GM19397 (cell line): ENCODE data around the gene SUGP1.
"Not testable (repeated sequence)": the region's sequence is repeated elsewhere in the genome, so short reads cannot be mapped to it uniquely, and the experiment has no call there.

Source experiments
- ATAC-seq: cut with Tn5 transposase; IDR thresholded peaks from one replicate; pipeline ENCODE4 v1.9.1; 2021; ENCODE audit warnings: mild to moderate bottlenecking, moderate library complexity; ENCODE audit not compliant: unreplicated experiment

Gene SUGP1

DNA sequence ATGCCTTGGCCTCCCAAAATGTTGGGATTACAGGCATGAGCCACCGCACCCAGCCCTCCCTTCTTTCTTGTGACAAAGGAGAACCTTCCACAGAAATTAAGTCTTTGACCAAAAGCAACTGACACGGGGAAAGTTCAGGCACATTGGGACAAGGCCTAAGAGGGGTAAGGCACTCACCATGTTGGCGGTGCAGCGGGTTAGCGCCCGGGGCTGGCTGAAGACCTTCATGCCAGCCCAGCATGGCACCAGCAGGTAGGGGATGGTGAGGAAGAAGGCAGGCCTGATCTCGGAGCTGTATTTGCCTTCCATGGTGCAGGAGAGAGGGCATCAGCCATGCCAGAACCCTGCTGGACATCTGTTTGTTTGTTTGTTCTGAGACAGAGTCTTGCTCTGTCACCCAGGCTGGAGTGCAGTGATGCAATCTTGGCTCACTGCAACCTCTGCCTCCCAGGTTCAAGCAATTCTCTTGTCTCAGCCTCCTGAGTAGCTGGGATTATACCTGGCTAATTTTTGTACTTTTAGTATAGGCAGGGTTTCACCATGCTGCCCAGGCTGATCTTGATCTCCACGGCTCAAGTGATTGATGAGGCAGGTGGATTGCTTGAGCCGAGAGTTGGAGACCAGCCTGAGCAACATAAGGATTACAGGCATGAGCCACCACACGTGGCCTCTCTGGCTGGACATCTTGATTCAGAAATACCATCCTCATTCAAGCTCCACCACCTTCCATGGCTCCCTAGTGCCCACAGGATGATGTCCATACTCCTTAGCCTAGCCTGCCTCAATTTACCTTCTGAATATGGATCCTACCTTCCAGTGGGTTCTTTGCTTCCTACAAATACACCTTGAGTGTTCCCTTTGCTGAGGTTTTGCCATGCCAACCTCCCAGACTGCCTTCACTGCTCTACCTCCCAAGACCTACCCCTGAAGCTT, 51.6 kb downstream of the SUGP1 start:
- ATAC-seq = no peak

DNA sequence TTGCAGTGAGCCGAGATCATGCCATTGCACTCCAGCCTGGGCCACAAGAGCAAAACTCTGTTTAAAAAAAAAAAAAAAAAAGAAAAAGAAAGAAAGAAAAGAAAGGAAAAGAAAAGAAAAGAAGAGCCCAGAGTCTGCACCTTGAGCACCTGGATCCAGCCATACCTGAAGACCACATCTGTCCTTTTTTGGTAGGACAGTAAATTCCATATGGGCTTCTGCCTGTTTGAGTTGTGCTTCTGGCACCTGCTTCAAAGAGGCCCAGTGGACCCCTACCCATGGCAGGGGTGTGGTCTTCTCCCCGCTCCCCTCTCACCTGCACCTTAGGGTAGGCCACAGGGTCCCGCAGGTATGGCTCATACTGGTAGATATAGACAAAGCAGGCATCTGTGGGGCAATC, 53.0 kb downstream of the SUGP1 start:
- ATAC-seq = no peak

DNA sequence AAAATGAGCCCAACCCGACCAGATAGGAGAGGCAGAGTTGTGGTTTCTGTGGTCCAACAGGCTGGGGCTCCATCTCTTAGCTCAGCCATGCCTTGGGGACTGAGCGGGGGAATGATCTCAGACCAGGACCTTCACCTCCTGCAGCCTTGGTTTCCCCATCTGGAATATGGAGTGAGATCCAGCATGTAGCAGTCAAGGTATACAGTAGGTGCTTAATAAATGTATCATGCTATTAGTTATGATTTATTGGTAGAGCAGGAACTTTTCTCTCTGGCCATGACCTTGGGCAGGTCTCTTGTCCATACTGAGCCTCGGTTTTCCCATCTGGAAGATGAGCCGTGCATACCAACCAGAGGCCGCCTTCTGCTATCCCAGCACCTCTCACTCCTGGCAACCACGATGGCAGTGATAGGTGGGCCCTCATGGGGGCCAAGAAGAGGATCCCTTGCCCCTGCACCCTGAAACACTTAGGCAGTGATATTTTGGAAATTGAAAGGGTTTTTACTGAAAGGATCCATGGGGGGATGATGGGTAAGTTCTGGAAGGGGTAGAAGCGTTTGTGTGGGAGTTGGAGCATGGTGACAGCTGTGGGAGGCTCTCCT, 56.3 kb downstream of the SUGP1 start:
- no peak for ATAC-seq

DNA sequence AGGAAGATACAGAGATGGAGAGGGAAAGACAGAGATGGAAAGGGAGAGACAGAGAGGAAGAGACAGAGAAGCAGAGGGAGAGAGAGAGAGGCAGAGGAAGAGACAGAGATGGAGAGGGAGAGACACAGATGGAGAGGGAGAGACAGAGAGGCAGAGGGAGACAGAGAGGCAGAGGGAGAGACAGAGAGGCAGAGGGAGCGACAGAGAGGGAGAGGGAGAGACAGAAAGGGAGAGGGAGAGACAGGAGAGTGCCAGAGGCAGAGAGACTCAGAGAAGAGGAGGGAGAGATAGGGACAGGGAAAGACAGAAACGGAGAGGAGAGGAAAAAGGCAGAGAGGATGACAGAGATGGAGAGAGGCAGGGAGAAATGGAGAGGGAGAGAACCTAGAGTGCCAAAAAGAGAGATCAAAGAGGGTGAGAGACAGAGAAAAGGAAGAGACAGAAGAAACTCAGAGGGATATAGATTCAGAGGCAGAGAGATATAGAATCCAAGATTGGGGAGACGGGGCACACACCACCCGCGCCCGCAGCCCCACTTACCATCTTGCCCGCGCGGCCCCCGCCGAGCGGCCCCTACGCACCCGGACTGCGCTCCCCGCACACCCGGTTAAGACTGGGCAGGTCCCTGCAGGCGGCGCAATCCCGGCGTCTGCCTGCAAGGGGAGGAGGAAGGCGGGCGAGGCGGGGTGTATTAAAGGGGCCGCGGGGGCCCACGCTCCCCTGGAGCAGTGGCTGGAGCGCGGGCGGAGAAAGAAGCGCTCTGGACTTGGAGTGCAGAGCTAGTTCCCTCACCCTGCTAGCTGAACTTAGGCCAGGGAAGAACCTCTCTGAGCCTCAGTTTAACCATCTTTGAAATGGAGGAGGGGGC, 57.9 kb downstream of the SUGP1 start:
- ATAC-seq = no peak

DNA sequence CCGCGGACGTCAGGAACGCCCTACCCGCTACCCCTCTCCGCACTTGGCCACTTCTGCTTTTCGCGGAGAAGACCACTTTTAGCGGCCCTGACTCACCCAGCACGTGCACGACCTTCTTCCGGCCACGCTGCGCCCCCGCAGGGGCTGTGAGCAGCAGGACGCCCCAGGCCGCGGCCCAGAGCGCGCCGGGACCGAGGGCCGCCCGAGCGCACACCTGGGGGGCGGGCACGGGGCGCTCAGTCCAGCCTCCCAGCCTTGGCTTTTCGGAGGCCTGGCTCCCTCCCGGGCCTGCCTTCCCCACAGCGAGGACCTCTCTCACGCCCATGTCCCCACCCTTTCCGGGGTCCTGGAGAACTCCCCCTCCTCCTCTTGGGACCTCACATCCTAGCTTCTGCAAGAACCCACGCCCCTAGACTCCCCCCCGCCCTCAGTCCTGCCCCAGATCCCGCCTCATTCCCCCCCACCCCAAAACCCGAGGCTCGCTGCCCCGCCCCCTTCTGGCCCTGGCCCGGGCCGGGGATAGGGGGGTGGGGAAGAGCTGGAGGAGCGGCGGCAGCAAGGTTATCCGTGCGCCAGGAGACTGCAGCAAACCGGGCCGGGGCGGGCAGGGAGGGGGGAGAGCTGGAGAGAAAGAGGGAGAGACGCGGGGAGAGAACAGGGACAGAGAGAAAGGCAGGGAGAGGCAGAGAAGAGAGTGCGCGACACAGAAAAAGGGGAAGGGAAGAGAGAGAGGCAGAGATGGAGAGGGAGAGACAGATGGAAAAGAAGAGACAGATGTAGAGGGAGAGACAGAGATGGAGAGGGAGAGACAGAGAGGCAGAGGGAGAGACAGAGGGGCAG, 58.7 kb downstream of the SUGP1 start:
- ATAC-seq = no peak

DNA sequence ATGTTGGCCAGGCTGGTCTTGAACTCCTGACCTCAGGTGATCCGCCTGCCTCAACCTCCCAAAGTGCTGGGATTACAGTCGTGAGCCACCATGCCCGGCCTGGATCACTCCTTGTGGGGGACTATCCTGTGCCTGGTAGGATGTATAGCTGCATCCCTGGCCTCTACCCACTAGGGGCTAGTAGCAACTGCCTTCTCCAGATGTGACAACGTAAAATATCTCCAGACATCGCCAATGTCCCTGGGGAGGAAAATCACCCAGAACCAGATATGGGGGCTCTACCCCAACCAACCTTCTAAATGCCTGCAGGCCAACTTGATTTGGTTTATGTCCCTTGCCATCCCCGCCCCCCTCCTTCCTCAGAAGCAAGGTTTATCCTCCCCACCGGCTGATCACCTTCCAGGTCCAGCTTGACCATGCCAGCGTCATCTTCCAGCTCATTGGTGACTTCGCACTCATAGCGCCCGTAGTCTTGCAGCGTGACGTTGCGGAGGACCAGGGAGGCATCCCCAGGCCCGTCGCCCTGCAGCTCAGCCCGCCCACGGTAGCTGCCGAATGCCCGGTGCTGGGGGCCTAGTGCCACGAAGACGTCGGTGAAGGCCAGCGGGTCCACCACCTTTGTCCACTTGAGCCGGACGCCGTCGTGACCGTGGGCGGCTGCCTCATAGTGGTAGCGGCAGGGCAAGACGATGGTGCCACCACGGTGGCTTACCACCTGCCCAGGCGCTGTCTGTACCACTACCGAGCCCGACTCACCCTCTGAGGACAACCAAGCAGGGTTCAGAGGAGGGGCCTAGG, 59.7 kb downstream of the SUGP1 start:
- no peak for ATAC-seq

DNA sequence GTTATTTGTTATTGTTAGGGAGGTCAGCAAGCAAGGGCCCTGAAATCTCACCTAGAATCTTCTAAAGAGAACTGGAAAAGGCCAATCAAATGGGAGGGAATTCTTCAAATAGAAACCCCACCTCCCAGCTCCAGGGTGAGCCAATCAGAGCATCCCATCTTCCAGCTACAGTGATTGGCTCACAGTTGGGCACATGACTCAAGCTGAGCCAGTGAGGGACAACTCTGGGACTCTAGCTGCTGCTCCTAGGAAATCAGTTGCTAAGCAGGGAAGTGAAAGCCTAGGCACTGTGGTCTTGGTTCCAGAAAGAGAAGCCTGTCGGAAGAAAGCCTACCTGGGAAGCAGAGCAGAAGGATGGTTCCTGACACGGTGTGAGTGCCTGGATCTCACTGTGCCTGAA, 60.6 kb downstream of the SUGP1 start:
- ATAC-seq = no peak

DNA sequence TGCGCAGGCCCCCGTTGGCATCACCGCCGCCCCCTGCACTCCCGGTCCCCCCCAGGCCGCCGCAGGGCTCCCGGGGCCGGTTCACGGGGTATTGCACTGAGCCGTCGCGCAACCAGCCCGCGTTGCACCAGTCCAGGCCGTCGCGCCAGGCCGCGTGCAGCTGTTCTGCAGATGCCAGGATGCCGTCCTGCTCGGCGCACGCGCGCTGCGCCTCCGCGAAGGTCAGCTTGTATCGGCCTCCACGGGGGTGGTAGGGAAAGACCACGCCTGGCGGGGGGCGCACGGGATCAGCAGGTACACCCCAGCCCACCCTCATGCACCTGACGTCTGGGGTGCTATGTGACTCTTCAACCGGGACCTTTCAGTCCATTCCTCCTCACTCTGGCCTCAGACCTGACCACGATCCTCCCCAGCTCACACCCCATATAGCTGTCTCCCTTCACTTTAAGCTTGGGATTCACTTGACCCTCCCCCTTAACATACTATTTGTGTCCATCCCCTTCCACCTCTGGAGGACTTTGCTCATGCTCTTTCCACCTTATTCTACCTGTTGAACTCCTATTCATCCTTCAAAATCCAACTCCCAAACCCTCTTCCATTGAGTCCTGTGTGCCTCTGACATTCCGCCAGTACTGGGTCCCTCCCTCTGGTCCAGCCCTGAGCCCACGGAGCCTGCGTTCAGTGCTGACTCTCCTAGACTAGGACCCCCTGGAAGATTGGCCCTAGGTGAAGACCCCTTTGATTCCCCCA, 61.5 kb downstream of the SUGP1 start:
- ATAC-seq = no peak

DNA sequence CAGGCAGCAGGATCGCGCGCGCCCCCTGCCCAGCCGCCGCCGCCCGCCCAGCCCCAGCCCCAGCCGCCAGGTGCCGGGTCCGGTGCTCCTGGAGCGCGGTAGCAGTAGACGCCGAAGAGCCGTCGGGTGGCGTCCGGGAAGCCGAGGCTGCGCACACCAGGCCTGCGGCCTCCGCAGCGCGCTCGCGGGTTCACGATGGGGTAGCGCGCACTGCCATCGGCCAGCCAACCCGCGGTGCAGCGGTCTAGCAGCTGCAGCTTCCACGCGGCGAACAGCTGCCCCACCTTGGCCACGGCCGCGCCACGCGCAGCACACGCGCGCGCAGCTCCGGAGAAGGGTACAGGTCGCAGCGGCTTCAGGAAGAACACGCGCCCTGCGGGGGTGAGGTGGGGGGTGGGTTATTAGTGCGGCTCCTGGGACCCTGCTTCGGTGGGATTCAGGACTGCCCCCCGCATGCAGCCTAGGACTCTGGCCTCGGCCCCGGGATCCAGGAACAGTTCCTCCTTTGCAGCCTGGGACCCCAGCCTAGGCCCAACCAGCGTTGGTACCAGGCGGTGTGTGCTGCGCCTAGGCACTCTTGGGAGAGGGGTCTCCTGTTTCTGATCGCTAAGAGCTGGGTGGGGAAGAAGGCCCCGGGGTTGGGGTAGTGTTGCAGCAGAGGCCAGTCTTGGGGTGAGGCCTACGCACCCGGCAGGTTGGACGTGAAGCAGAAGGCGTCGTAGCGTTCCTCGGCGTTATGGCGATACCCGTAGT, 62.3 kb downstream of the SUGP1 start:
- ATAC-seq = no peak

DNA sequence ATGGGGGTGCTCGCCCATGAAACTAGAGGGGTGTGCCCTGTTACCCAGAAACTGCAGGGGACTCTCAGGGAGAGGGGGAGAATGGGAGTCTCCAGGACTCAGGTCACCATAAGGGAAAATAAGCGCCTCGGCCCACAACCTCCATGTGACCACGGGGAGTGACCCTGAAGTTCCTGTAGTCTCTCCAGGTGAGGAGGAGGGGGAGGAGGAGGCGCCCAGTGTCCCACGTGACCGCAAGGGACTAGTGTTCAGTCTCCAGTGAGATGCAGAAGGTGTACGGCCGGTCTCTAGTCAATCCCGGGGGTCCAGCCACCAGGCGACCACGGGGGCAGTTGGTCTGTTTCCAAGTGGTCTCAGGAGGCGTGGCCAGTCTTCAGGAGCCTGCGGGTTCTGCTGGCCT, 63.2 kb downstream of the SUGP1 start:
- no peak for ATAC-seq

DNA sequence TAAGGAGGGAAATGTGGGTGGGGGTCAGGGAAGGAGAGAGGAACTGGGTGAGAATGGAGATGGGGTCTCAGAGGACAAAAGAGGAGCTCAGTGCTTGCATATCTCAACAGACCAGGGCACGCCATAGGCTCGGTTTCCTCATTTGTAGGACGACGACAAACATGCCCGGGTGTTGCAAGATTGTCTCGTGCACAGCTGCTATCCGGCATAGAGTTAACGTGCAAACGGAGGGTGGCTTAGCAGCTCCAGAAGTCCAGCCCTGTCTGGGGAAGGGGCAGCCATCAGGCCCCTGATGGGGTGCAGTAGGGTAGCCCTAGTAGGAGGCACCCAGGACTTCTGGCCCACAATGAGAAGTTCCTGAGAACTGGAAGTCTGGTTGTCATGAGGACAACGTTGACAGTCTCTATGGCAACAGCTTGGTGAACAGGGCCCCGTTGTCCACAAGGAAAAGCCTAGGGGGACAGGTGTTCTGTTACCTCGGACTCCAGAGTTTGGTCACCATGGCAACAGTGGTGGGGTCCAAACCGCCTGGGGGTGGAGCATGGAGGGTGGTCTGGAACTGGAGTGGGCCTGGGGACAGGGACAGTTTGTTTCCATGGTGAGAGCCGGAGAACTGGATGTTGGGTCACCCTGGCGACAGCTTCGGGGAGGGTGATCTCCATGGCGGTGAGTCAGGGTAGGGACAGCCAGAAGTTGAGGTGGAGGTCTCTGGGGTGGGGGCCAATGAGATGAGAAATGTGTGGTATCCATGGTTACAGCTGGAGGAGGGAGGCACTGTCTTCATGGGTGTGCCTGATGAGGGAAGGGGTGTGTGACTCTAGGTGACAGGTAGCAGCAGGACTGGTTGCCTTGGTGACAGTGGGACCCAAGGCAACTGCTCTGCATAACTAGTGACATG, 64.0 kb downstream of the SUGP1 start:
- no peak for ATAC-seq

DNA sequence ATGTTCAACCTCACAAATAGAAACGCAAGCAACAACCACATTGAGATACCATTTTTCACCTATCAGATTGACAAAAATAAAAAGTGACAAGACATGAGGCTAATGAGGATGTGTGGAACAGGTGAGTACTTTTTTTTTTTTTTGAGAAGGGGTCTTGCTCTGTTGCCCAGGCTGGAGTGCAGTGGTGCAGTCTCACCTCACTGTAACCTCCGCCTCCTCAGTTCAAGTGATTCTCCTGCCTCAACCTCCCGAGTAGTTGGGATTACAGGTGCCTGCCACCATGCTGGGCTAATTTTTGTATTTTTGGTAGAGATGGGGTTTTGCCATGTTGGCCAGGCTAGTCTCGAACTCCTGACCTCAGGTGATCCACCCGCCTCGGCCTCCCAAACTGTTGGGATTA, 66.9 kb downstream of the SUGP1 start:
- not testable (repeated sequence) for ATAC-seq

DNA sequence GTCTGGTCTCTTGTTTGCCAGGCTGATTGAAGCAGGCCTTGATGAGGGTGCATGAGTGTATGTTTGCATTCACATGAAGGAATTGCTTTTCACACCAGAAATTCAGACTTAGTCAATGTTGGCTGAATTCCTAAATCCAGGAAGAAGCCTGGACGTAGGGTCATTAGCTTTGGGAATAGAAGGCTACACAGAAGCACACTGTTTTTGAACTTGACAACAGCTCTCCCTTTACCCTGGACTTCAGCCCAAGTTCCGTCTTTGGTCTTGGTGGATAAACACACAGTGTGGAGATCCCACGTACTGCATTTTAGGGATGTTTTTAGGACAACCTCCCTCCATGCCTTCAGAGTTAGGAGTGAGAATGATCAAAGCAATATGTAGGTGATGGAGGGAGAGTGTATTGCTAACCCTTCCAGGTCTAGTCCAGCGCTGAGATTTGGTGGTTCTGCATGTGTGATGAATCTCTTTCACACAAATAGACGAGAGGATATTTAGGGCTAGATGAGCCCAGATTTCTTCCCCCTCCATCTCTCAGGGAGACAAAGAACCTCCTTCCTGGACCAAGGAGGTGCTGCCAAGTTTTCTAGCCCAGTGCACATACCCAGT, 70.0 kb downstream of the SUGP1 start:
- ATAC-seq = no peak

DNA sequence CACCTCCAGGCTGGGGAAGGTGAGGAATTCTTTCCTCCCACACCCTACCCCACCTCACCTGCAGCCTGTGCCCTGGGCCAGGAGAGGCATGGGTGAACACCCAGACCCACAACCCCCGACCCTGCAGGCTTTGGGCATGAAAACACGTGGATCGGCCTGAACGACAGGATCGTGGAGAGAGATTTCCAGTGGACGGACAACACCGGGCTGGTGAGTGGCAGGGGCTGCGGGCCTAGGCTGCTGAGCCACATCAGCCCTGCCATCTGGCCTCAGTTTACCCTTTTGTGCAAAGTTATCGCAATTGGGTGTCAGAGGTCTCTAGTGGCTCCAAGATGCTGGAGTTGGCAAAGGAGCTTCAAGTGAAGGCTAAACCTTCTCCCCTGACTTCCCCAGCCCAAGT, 79.8 kb downstream of the SUGP1 start:
- ATAC-seq = no peak

DNA sequence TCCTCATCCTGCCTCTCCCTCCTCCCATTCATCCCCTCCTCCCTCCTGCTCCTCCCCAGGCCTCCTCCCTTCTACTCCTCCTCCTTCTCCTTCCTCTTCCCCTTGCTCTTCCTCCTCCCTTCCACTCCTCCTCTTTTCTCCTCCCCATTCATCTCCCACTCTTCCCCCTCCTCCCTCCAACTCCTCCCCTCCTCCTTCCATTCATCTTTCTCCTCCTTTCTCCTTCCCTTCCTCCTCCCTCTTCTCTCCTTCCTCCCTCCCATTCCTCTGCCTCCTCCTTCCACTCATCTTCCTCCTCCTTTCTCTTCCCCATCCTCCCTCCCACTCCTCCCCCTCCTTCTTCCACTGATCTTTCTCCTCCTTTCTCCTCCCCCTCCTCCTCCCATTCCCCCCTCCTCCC, 80.6 kb downstream of the SUGP1 start:
- no peak for ATAC-seq

DNA sequence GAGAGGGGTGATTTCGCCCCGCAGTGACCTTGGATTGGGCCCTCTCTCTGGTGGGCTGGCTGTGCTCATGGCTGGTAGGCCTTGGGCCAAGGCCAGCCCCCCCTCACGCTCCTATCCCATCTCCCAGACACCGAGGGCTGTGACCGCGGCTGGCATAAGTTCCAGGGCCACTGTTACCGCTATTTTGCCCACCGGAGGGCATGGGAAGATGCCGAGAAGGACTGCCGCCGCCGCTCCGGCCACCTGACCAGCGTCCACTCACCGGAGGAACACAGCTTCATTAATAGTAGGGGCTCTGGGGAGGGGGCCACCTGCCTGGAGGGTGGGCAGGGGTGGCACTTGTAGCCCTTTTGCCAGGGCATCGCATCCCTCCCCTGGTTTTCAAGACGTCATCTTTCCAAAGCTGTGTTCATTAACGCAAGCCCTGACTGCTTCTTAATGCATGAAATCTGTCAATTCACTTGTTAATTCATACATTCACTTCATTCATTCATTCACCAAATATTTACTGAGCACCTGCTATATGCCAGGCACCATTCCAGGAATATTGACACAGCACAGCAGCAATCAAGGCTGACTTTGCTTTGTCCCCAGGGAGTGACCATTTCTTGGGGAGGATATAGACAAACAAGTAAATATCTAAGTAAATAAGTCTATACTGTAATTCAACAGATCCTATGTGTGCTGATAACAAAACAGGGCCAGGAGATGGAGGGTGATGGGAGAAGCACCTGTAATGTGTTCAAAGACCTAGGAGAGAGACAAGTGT, 82.0 kb downstream of the SUGP1 start:
- no peak for ATAC-seq
